HepG2 (cell line): Measurements from ENCODE around the gene TMEM114. TPM values are rescaled to one million over a fixed set of nuclear protein-coding genes. Genes with fewer than 3 reads are reported as not detected.

Source experiments
- ATAC-seq: fragments of 200-7000 bp; cut with Tn5 transposase; 3 replicates; pipeline ENCODE4 v1.9.1; 2020; ENCODE audit warnings: mild to moderate bottlenecking, moderate library complexity
- BruUV-seq: library from RNA; stranded (reverse); fragments of 400-500 nt; replicated peaks from 2 replicates; lab custom pipeline; 2021; lab: Mats Ljungman, UMichigan
- CTCF ChIA-PET: fragments of 300-600 bp; formaldehyde crosslinking; extraction: SDS; loops from one replicate; lab custom pipeline; 2021; ENCODE audit warnings: low total read pairs, inconsistent platforms, low intra/inter-chr PET ratio; lab: Yijun Ruan, JAX
- POLR2A ChIA-PET: fragments of 350-600 bp; sonication (Branson Sonifier 250); formaldehyde crosslinking; loops from one replicate; lab custom pipeline; 2020; ENCODE audit warnings: antibody characterized with exemption, inconsistent platforms; lab: Yijun Ruan, JAX
- DNase-seq: peaks from one replicate; pipeline ENCODE4 v3.0.0-alpha.2; 2015; ENCODE audit warnings: low spot score
- FAIRE-seq: peaks from 3 replicates; lab custom pipeline; 2011; peaks lifted over from hg19 to GRCh38; lab: Jason Lieb, UNC
- H2AFZ ChIP-seq: one replicate; pipeline ENCODE4 v1.6.1; 2011; ENCODE audit warnings: low read length, inconsistent platforms
- H3K27ac ChIP-seq: fragments of 300-600 bp; 3 replicates; pipeline ENCODE4 v1.8.0; 2011; ENCODE audit warnings: mixed run types, mild to moderate bottlenecking, mixed read lengths, low read length, inconsistent platforms; ENCODE audit not compliant: insufficient read depth; ENCODE audit errors: extremely low read length
- H3K27me3 ChIP-seq, 2 experiments: fragments of 200-600 bp in 1 of 2; 2 replicates in 1 of 2; 3 replicates in 1 of 2; pipeline versions ENCODE4 v1.6.0 to v1.8.0; 2011; ENCODE audit warnings: low read length in 2 of 2, mild to moderate bottlenecking in 2 of 2, moderate library complexity in 2 of 2, inconsistent platforms in 1 of 2; ENCODE audit not compliant: insufficient read depth in 2 of 2, control insufficient read depth in 1 of 2
- H3K36me3 ChIP-seq, 2 experiments: fragments of 200-600 bp in 1 of 2; replicated peaks in 1 of 2; 2 replicates in 1 of 2; 3 replicates in 1 of 2; pipeline versions ENCODE4 v1.5.1 to v1.8.0; 2011; ENCODE audit warnings: low read length in 2 of 2, inconsistent platforms in 1 of 2; ENCODE audit not compliant: insufficient read depth in 2 of 2, control insufficient read depth in 1 of 2
- H3K4me1 ChIP-seq: 2 replicates; pipeline ENCODE4 v1.5.1; 2012; ENCODE audit warnings: low read length, inconsistent platforms; ENCODE audit not compliant: insufficient read depth
- H3K4me2 ChIP-seq: 2 replicates; pipeline ENCODE4 v1.6.0; 2011; ENCODE audit warnings: low read depth, low read length, inconsistent platforms
- H3K4me3 ChIP-seq, 3 experiments: fragments of 200-600 bp in 1 of 3; sonication (generic), shearing (Covaris generic) in 1 of 3; replicated peaks in 1 of 3; 2 replicates each; pipeline ENCODE4 v1.5.1; 2011 to 2016; ENCODE audit warnings: low read length in 3 of 3, inconsistent platforms in 2 of 3, low read depth in 2 of 3, mild to moderate bottlenecking in 2 of 3, control low read depth in 1 of 3, mixed read lengths in 1 of 3; ENCODE audit not compliant: insufficient read depth in 1 of 3
- H3K79me2 ChIP-seq: one replicate; pipeline ENCODE4 v1.6.1; 2011; ENCODE audit warnings: low read length, inconsistent platforms; ENCODE audit not compliant: insufficient read depth
- H3K9ac ChIP-seq: 2 replicates; pipeline ENCODE4 v1.6.0; 2011; ENCODE audit warnings: mild to moderate bottlenecking, low read depth, low read length, inconsistent platforms; ENCODE audit not compliant: insufficient read depth
- H3K9me3 ChIP-seq: 2 replicates; pipeline ENCODE4 v1.5.1; 2012; ENCODE audit warnings: mild to moderate bottlenecking, low read length
- H4K20me1 ChIP-seq: 2 replicates; pipeline ENCODE4 v1.6.0; 2011; ENCODE audit warnings: inconsistent platforms, mild to moderate bottlenecking, low read length, moderate library complexity; ENCODE audit not compliant: insufficient read depth
- HINFP ChIP-seq: sonication (generic); formaldehyde crosslinking; IDR thresholded peaks from 2 replicates; pipeline ENCODE4 v1.4.0; 2020; ENCODE audit warnings: low read depth, mild to moderate bottlenecking, missing genetic modification reagents
- HMG20A ChIP-seq: IDR thresholded peaks from 2 replicates; pipeline ENCODE4 v1.6.1; 2016; ENCODE audit warnings: borderline replicate concordance
- HOXA9 ChIP-seq: sonication (generic); formaldehyde crosslinking; IDR thresholded peaks from 2 replicates; pipeline ENCODE4 v1.8.1; 2022; ENCODE audit warnings: missing genetic modification reagents, mild to moderate bottlenecking, moderate library complexity, borderline replicate concordance
- ISX ChIP-seq: sonication (generic); formaldehyde crosslinking; conservative IDR thresholded peaks from 2 replicates; pipeline ENCODE4 v1.5.0; 2020; ENCODE audit warnings: missing genetic modification reagents
- PCBP1 ChIP-seq: fragments of 200-400 bp; formaldehyde crosslinking; IDR thresholded peaks from 2 replicates; pipeline ENCODE4 v1.6.1; 2017; ENCODE audit warnings: mild to moderate bottlenecking, low read depth, low read length, borderline replicate concordance
- RFX1 ChIP-seq: fragments of 450-650 bp; IDR thresholded peaks from 2 replicates; pipeline ENCODE4 v1.6.1; 2017
- RFX3 ChIP-seq: IDR thresholded peaks from 2 replicates; pipeline ENCODE4 v1.6.1; 2016; ENCODE audit warnings: missing biosample characterization, missing genetic modification reagents
- SOX13 ChIP-seq, 3 experiments: fragments of 450-650 bp in 1 of 3; sonication (generic) in 1 of 3; formaldehyde crosslinking in 1 of 3; IDR thresholded peaks in 2 of 3; conservative IDR thresholded peaks in 1 of 3; 2 replicates each; pipeline versions ENCODE4 v1.5.0 to v1.6.1; 2016 to 2020; ENCODE audit warnings: antibody characterized with exemption in 1 of 3, mild to moderate bottlenecking in 1 of 3, missing compliant biosample characterization in 1 of 3, missing genetic modification reagents in 1 of 3, moderate library complexity in 1 of 3
- SRF ChIP-seq: IDR thresholded peaks from 2 replicates; pipeline ENCODE4 v1.6.1; 2011; ENCODE audit warnings: mild to moderate bottlenecking, low read depth, low read length, moderate library complexity
- TBX2 ChIP-seq: sonication (generic); formaldehyde crosslinking; IDR thresholded peaks from 2 replicates; pipeline ENCODE4 v1.5.0; 2020; ENCODE audit warnings: missing genetic modification reagents, mild to moderate bottlenecking, borderline replicate concordance
- XRCC5 ChIP-seq: fragments of 200-400 bp; formaldehyde crosslinking; optimal IDR thresholded peaks from 2 replicates; pipeline ENCODE3; 2017; ENCODE audit warnings: mild to moderate bottlenecking, low read length
- ZFAT ChIP-seq: sonication (generic); formaldehyde crosslinking; conservative IDR thresholded peaks from 2 replicates; pipeline ENCODE4 v1.8.1; 2023; ENCODE audit warnings: missing genetic modification reagents, inconsistent platforms
- ZFP62 ChIP-seq: sonication (generic); formaldehyde crosslinking; IDR thresholded peaks from 2 replicates; pipeline ENCODE4 v1.4.0; 2020; ENCODE audit warnings: missing genetic modification reagents
- ZNF33B ChIP-seq: sonication (generic); formaldehyde crosslinking; IDR thresholded peaks from 2 replicates; pipeline ENCODE4 v1.5.1; 2020; ENCODE audit warnings: mild to moderate bottlenecking, missing genetic modification reagents
- ZNF367 ChIP-seq: sonication (generic); formaldehyde crosslinking; IDR thresholded peaks from 2 replicates; pipeline ENCODE4 v1.4.0; 2020; ENCODE audit warnings: missing genetic modification reagents, borderline replicate concordance
- WGBS: methylation state at CpG from one replicate; pipeline ENCODE4 v1.1.6; 2017; ENCODE audit warnings: low lambda C conversion rate; 5-methylcytosine and 5-hydroxymethylcytosine counted together
- in situ Hi-C: cut with HindIII; loops from 2 replicates; pipeline ENCODE4 v1.10.0; 2017; ENCODE audit warnings: low pct_unique_long_range_greater_than_20kb; ENCODE audit not compliant: extremely low pct_ligation_motif_present
- intact Hi-C: fragments of 100-400 bp; cut with micrococcal nuclease; formaldehyde crosslinking; loops from one replicate; pipeline ENCODE4 v1.10.0; 2022; ENCODE audit not compliant: unreplicated experiment
- polyA plus RNA-seq, 8 experiments: library from polyadenylated mRNA; depleted of rRNA in 3 of 8; stranded (reverse) in 7 of 8; unstranded in 1 of 8; fragments of >200 nt; fragmentation: Illumina TruSeq in 4 of 8; extraction: Trizol in 4 of 8; gene quantifications; 2 replicates each; pipeline versions ENCODE4 v1.2.1 to v1.2.3, GENCODE V29; 2011 to 2016; ENCODE audit warnings: low read depth in 4 of 8, missing spikeins in 1 of 8, mixed read lengths in 1 of 8; ENCODE audit not compliant: insufficient read depth in 1 of 8
- total RNA-seq, 5 experiments: library from RNA; depleted of rRNA; stranded (reverse); fragments of >200 nt; fragmentation: Illumina TruSeq; extraction: Trizol; gene quantifications; 2 replicates each; pipeline ENCODE4 v1.2.3, GENCODE V29; 2016; ENCODE audit warnings: low read depth in 1 of 5
- TF ChIP-seq, protein P1 (sequence below): sonication (generic); formaldehyde crosslinking; IDR thresholded peaks from 2 replicates; pipeline ENCODE4 v1.8.1; 2023; ENCODE audit warnings: missing genetic modification reagents, inconsistent platforms, borderline replicate concordance
- TF ChIP-seq, protein P2 (sequence below): sonication (generic); formaldehyde crosslinking; conservative IDR thresholded peaks from 2 replicates; pipeline ENCODE4 v1.5.0; 2020; ENCODE audit warnings: missing genetic modification reagents

TMEM114 gene
- total and polyA plus RNA-seq, 2 of the 13 experiments (the other 11 are each of a cell fraction or from before 2014, with no cell fraction given), result not detected

- intact Hi-C loops (no loop called here), in situ Hi-C loops (no loop called here)
- no peak overlapping the region for H3K4me2 ChIP-seq
- H4K20me1 ChIP-seq, result no peaks in the 10 kb centered on the region
- no peak overlapping the region for H2AFZ ChIP-seq
- peaks cover 55% of the 10 kb centered on the region for H3K4me1 ChIP-seq
- DNase-seq (no peak), ATAC-seq (no peak), FAIRE-seq (no peak)
- no peaks in the 10 kb centered on the region for H3K79me2 ChIP-seq
- ChIA-PET POLR2A (no interaction called here), CTCF (no interaction called here)
- H3K9ac ChIP-seq, result no peak overlapping the region
- 29% methylated on average over 9 of the region's 9 CpGs for WGBS
- H3K36me3 ChIP-seq, result no peaks in the 10 kb centered on the region
- no peak overlapping the region for H3K4me3 ChIP-seq
- H3K9me3 ChIP-seq, result no peaks in the 10 kb centered on the region
- BruUV-seq, result no TSS peak
- H3K27me3 ChIP-seq, result peaks cover 17 to 55% of the 10 kb centered on the region in 2 experiments; a peak in 4 of 5 replicates
- no peak overlapping the region for H3K27ac ChIP-seq
- TF ChIP-seq RFX1, result peak; percentile 31
- TF ChIP-seq HMG20A, result no peak
- TF ChIP-seq HOXA9 (CRISPR knock-in tag), result no peak
- TF ChIP-seq, protein P1, sequence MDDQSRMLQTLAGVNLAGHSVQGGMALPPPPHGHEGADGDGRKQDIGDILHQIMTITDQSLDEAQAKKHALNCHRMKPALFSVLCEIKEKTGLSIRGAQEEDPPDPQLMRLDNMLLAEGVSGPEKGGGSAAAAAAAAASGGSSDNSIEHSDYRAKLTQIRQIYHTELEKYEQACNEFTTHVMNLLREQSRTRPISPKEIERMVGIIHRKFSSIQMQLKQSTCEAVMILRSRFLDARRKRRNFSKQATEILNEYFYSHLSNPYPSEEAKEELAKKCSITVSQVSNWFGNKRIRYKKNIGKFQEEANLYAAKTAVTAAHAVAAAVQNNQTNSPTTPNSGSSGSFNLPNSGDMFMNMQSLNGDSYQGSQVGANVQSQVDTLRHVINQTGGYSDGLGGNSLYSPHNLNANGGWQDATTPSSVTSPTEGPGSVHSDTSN (CRISPR knock-in tag), result no peak
- no peak for TF ChIP-seq XRCC5
- TF ChIP-seq HINFP (CRISPR knock-in tag), result peak; percentile 90
- TF ChIP-seq ZNF367 (CRISPR knock-in tag), result no peak
- TF ChIP-seq SOX13 (IDR thresholded peaks at IDR 0.05), result no peak
- TF ChIP-seq SOX13 (CRISPR knock-in tag; conservative IDR thresholded peaks at IDR 0.05 in 1 of 2, IDR thresholded peaks at IDR 0.05 in 1 of 2), result no peak
- 0 out of 2 replicates have a peak, but pooled peaks have one; percentile 22 for TF ChIP-seq RFX3 (CRISPR knock-in tag)
- TF ChIP-seq PCBP1, result no peak
- TF ChIP-seq SRF, result no peak
- TF ChIP-seq ZFAT (CRISPR knock-in tag), result no peak
- TF ChIP-seq ZNF33B (CRISPR knock-in tag), result no peak
- TF ChIP-seq TBX2 (CRISPR knock-in tag), result peak; percentile 15; the same call in 1 of the 2 replicates
- TF ChIP-seq, protein P2, sequence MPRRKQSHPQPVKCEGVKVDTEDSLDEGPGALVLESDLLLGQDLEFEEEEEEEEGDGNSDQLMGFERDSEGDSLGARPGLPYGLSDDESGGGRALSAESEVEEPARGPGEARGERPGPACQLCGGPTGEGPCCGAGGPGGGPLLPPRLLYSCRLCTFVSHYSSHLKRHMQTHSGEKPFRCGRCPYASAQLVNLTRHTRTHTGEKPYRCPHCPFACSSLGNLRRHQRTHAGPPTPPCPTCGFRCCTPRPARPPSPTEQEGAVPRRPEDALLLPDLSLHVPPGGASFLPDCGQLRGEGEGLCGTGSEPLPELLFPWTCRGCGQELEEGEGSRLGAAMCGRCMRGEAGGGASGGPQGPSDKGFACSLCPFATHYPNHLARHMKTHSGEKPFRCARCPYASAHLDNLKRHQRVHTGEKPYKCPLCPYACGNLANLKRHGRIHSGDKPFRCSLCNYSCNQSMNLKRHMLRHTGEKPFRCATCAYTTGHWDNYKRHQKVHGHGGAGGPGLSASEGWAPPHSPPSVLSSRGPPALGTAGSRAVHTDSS (CRISPR knock-in tag), result no peak
- no peak for TF ChIP-seq ZFP62
- TF ChIP-seq ISX (CRISPR knock-in tag), result no peak
Measured at GRCh38 chr16:8555400-8555799, 34.9 kb downstream of the TMEM114 start.
